DMS153 (cell line): ENCODE measurements around the gene PLK3.
"Not testable (repeated sequence)": the region's sequence is repeated elsewhere in the genome, so short reads cannot be mapped to it uniquely, and the experiment has no call there.

Source experiments
- DNase-seq: peaks from one replicate; lab custom pipeline; 2025; lab: John Stamatoyannopoulos, UW

The PLK3 gene

DNA sequence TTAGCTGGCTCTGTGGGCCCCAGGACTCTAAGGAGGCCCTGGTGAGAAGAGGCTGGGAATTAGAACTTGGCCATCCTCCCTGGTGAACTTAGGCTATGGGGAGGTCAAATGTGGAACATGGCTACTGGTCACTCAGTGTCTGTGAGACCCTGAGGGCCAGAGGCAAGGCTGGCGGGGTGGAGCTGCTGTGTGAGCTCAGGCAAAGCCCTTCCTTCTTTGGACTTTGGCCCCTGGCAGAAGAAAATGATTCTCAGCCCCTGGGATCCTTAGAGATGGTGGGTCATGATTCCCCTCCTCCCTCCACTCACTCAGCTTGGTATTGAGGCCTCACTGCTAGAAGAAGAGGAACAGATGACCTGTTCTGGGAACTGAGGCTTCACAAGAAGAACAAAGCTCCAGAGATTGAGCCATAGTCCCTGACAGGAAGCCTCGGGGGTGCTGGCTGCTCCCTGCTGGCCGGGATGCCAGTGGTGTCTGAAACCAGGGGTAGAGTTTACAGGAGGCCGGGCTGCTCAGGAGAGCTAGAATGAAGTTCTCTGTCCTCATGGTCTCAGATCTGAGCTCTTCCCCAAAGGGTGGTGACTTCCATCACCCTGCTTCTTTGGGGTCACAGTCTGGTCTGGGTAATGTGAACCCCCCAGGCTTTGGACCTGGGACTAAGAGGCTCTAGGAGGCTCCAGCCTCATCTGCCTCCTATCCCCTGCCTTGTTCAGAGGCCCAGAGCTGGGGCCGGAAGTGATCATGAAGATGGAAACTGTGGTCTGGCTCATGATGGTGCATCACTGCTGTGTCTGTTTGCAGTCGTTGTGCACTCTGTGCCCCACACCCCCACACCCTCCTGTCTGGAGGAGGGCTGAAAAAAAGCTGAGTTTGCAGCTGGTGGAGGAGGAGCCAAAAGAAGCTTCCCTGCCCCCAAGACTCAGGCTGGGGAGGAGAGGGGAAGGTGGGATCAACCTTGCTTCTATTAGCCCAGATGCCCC lies 9.1 kb downstream of the PLK3 start:
- DNase-seq, result no peak

DNA sequence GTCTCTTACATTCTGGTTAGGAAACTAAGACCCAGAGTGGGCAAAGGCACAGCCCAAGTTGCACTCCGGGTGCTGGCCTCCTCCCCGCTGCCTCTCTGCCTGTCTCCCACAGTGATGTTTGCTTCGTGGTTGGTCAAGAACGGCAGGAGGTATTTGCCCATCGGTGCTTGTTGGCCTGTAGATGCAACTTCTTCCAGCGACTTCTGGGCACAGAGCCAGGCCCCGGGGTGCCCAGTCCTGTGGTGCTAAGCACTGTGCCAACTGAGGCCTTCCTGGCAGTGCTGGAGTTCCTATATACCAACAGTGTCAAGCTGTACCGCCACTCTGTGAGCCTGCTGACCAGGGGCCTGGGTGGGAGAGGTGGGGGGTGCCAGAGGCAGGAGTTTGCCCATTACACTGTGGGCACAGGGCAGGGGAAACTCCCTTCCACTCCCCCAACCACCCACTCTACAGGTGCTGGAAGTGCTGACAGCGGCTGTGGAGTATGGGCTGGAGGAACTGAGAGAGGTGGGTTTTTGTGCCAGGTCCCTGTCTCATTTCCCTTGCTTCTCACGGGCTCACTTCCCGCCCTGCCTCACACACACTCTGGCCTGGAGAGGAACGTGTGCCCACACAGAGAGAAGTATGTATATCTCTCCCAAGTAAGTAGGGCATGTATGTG lies 10.1 kb downstream of the PLK3 start:
- no peak for DNase-seq

DNA sequence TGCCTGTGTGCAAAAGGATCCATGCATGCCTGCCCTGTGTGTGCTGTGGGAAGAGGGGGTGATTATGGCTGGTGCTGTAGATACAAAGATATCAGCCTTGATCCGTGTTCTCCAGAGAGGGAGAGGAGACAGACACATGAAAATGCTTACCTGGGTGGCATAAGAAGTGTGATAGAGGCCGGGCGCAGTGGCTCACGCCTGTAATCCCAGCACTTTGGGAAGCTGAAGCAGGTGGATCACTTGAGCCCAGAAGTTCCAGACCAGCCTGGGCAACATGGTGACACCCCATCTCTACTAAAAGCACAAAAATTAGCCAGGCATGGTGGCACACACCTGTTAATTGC lies 10.6 kb downstream of the PLK3 start:
- not testable (repeated sequence) for DNase-seq

DNA sequence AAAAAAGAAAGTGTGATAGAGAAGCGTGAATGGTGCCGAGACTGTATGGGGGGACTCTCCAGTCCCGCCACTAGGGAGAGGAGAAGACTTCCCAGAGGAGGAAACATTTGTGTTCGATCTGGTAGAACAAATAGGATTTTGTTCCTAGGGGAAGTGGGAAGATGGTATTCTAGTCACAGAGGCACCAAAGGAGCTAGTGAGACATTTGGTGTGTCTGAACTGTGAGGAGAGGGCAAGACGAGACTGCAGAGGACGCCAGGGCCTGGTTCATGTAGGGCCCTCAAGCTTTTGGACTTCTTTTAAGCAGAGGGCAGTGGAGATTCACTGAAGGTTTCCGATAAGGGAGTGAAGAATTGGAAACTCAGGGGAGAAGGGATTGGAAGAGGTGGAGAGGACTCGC lies 11.1 kb downstream of the PLK3 start:
- DNase-seq, result no peak

DNA sequence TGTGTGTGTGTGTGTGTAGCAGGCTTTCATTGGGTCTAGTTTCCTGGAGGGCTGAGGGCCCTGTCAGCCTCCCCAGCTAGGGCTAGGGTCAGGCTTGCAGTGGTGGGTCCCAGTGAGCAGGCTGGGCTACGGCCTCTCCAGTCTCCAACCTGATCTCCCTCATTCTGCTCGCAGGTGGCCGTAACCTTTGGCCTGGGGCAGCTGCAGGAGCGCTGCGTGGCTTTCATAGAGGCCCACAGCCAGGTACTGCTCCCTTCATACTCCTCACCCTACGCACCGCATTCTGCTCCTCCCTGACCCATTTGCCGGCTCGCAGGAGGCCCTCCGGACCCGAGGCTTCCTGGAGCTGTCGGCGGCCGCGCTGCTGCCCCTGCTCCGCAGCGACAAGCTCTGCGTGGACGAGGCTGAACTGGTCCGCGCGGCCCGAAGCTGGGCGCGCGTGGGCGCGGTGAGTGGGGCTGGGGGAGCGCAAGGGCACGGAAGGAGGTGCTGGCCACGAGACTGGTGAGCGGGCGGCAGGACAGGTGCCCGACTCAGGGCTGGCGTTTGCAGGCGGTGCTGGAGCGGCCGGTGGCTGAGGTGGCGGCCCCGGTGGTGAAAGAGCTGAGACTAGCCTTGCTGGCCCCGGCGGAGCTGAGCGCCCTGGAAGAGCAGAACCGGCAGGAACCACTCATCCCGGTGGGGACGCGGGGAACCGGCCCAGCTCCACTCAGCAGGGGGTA lies 12.8 kb downstream of the PLK3 start:
- DNase-seq, result no peak

DNA sequence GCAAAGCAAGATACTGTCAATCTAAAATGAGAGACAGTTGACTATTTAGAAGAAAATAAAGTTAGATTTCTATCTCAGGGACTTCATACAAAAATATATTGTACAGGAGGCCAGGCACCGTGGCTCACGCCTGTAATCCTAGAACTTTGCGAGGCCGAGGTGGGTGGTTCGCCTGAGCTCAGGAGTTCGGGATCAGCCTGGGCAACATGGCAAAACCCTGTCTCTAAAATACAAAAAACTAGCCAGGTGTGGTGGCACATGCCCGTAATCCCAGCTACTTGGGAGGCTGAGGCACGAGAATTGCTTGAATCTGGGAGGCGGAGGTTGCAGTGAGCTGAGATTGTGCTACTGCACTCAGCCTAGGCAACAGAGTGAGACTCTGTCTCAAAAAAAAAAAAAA lies 15.7 kb downstream of the PLK3 start:
- not testable (repeated sequence) for DNase-seq

DNA sequence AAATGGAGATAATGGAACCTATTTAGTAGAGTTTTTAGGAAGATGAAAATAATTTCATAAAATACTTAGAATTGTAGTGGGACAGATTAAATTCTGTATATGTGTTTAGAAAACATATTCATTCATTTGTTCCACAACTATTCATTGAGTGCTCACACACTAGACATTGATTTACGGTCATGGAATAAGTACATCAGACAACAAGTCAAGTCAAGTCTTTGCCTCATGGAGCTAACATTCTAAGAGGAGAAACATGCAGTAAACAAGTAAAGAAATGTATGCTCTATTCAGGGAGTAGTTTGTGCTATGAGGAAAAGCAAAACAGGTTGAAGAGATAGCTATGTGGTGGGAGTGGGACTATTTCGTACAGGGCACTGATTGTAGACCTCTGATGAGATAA lies 17.1 kb downstream of the PLK3 start:
- no peak for DNase-seq

DNA sequence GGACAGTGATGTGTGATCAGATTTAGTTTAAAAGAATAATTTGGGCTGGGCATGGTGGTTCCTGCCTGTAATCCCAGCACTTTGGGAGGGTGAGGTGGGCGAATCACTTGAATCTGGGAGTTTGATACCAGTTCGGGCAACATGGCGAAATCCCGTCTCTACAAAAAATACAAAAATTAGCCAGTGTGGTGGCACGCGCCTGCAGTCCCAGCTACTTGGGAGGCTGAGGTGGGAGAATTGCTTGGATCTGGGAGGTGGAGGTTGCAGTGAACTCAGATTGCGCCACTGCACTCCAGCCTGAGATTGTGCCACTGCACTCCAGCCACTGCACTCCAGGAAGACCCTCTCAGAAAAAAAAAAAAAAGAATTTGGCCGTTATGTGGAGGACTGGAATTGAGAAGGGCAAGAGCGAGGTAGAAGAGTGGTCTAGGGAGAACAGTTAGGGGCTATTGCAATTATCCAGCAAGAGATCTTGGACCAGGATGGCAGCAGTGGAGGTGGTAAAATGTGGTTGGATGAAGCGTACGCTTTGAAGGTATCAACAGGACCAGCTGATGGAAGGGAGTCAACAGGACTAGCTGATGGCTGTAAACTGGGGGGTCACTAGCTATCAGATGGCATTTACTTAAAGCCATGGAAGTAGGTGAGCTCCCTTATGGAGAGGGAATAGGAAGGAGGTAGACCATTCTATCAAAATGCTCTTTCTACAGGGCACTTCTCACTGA lies 17.8 kb downstream of the PLK3 start:
- DNase-seq, result no peak

DNA sequence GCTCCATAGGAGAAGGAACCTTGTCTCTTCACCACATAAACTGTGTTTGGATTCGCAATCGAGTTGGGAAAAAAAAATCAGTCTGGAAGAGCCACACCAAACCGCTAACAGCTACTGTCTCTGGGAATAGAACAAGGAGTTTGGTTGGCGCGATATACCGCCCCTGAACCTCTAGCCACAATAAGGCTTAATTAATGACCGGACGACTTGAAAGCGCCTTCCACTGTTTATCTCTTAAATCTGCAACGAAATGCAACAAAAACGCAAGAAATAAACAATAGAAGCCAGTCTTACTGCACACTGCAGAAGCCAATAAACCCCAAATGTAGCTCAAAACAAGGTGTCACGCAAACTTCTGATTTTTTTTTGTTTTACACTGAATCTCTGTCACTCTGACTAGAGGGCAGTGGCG lies 19.0 kb downstream of the PLK3 start:
- no peak for DNase-seq

DNA sequence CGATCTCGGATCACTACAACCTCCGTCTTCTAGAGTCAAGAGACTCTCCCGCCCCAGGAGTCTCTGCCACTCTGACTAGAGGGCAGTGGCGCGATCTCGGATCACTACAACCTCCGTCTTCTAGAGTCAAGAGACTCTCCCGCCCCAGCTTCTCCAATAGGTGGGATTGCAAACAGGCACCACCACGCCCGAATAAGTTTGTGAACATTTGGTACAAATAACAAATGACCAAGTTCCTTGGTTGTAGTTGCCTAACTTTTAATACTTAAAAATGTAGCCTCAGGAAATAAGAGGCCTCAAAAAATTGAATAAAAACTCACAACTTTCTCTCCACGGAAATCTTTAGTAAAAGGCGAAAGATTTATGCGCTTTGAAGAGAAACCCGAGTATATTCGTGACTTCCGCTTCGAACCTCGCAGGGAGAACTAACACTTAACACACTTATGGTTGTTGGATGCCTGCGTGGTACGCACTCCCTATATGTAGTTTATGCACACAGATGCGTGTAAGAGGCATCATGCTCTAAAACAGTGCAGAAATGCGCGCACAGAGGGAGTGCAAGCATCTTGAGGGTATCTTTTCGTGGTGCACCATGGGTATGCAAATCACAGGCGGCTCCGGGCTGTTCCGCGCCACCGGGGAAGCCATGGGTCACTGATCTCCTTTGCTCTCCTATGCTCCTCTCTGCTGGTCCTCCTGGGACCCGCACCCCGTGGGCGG lies 19.6 kb downstream of the PLK3 start:
- peak; percentile 92 for DNase-seq

DNA sequence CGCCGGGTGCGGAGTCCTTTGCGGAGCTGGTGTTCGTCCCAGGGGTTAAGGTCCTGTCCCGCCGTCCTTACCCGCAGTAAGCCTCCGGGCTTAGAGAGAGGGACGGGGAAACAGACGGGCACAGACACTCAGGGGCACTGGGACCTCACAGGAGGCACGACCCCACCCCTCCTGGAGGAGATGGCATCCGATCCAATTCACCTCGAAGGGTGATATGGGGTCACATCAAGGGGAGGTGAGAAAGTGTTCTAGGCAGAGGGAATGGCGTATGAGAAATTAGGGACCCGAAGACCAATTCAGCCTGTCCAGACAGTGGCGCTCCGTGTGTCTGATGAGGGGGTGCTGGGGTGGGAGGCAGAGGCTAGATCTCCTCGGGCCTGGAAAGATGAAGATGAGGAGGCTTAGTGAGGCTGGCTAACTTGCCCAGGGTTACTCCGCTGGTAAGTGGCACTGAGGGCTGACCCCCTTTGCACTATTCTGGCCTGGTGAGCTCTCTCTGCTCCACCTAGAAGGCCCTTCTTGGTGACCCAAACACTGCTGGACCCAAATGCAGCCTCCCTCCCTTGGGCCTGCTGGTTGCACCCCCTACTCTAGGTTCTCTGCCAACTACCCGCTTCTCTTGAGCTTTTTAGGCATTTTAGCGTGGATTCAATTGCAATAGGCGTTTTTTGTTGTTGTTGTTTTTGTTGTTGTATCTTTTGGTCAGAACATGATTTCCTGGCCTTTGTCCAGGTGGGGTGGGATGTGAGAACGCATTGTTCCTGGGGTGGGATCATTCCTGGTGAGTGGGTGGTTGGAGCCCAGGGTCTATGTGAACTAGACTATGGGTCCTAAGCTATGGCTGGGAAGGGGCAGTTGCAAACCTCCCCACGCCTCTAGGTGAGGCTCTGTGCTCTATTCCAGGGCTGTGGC lies 20.4 kb downstream of the PLK3 start:
- no peak for DNase-seq

DNA sequence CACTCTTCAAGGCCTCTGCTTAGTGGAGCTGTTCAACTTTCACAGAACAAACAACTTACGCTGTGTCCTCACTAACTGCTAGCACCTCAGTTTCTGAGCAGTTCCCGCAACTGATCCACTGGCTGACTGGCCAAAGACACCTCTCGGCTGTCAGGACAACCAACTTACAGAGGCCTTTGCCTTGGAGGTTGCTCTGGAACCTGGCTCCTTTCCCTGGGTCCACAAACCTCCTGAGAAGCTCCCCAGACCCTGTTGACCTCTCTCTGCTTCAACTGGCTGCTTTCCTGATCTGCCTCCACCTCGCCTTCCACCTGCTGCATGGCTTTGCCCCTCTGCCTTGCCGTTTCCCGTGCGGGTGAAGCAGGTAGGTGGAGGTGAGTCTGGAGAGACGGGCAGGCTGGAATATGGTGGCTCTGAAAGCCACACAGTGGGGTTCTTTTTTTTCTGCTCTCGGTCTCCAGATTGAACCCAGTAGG lies 21.1 kb downstream of the PLK3 start:
- DNase-seq, result no peak

DNA sequence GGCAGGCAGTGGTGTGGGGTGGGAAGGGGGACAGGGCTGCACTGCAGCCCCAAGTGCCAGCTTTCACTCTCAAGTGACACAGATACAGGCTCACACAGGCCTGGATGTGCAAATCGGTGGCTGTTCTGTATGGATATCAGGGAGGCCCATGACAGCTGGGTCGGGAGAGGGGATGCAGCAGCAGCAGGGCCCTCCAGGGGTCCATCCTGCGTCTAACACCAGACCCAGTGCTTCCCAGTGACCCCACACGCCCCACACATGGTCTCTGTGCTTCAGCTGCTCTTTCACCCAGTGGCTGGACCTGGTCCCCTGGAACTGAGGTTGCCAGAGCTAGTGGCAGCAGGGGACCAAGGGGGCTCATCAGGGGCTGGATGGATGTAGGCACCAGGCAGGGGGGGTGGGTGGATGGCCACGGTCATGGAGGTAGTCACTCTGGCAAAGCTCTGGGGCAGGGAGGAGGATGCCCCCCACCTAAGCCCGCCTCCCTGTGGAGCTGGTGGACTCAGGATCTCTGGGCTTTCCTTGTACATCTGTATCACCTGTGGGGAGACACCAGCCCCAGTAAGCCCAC lies 22.0 kb downstream of the PLK3 start:
- no peak for DNase-seq

DNA sequence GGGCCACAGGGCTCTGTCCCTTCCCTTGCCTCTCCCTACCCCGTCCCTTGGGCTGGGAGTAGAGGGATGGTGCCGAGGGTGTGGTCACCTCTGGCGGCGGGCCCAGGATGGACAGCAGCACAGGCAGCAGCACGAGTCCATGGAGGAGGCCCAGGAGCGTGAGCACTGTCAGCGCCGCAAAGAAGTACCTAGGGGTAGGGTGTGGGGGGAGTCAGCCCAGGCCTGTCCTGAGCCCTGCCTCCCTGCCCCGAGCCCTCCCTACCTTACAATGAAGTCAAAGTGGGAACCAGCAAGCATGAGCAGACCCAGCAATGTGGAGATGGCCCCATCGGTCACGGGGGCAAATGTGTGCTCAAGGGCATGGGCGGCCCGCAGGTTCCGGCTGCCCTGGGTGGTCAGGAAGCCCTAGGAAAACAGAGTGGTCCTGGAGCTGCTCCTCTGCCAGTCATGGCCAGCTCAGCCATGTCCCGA lies 22.8 kb downstream of the PLK3 start:
- no peak for DNase-seq

DNA sequence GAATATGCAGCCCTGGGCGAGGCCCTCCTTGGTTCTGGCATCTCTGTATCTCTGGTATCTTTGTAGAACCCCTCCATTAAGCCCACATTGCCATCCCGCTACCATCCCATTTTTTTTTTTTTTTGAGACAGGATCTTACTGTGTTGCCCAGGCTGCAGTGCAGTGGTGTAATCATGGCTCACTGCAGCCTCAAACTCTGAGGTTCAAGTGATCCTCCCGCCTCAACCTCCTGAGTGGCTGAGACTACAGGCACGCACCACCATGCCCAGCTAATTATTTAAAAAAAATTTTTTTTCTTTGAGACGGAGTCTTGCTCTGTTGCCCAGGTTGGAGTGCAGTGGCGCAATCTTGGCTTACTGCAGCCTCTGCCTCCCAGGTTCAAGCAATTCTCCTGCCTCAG lies 24.2 kb downstream of the PLK3 start:
- not testable (repeated sequence) for DNase-seq

DNA sequence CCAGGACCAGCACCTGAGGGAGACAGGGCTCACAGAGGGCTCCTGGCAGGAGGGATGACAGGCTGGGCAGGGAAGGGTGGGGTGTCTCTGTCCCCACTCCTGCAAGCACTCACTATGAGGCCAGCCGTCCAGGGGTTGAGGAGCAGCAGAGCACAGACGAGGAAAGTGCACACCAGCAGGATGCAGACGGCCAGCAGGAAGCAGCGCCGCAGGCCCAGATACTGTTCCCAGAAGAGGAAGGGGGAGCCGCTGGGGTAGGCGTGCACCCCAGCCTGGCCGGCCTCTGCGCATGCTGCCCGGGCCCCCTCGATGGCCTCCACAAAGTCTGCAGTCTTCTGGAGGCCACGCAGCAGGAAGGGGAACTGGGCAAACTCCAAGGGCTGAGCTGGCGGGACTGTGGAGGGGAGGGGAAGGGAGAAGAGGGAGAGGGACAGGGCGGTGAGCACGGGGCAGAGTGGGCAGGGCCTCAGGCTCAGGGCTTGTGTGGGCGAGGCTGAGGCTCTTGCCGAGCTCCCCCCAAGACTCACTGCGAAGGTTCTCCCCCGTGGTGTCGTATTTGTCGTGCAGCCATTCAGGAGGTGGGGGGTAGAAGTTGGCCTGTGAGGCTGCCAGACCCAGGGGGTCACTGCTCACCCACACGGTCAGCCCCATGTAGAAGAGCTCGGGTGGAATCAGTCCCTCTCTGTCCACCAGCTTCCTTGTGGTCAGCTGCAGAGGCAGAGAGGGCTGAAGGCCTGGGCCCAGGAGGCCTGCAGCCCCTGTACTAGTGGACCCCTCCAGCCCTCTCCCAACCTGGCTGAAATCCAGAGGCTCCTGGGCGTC lies 26.4 kb downstream of the PLK3 start:
- no peak for DNase-seq

DNA sequence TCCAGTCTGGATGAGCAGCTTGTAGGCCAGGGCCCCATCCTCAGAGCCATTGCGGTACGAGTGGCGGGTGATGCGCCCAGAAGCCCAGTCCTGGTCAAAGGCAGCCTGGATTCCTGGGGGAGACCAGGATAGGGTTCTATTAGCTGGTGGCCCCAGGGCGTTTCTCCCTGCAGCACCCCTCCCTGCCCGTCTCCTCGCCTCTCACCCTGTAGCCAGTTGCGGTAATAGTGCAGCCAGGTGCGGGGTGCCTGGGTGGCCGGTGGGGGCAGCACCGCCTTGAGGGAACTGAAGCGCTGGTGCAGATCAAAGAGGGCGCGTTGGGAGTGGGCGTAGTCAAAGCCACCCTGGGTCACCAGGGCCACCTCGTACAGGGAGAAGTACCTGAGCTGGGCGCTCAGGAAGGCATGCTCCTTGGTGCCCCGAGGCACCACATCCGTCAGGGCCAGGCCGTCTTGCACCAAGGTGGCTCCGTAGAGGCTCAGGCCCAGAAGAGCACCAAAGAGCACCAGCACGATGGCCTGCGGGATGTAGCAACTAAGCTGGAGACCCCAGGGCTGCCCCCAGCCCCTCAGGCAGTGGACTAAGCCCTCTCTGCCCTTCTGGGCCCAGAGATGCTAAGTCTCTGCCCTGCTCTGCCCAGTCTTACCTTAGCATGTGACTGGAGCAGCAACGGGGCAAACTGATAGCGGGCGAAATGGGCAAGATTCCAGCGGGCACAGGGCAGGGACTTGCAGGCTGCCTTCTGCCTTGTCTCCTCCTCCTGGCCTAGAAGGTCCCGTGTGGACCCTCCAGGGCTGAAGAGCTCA lies 27.2 kb downstream of the PLK3 start:
- DNase-seq, result no peak
